Pancreas (tissue), 10 donors: ENCODE measurements around the gene ANKRD36. TPM values are rescaled to one million over a fixed set of nuclear protein-coding genes. Genes with fewer than 3 reads are reported as not detected.
"Not testable (repeated sequence)": the region's sequence is repeated elsewhere in the genome, so short reads cannot be mapped to it uniquely, and the experiment has no call there.

Experiments
- ATAC-seq, 4 donors: fragments of 200-7000 bp; cut with Tn5 transposase; one replicate each; pipeline versions ENCODE4 v1.8.0 to v1.9.1; 2020; ENCODE audit warnings: mild to moderate bottlenecking in 4 of 4, moderate library complexity in 4 of 4
- DNase-seq, 6 donors: peaks; one replicate each; pipeline ENCODE4 v3.0.0-alpha.2; 2020
- FAIRE-seq: peaks from 2 replicates; lab custom pipeline; 2012; peaks lifted over from hg19 to GRCh38; lab: Jason Lieb, UNC
- H3K27ac ChIP-seq, 4 donors: fragments of 200-600 bp; sonication (generic); 1 replicate in 3 of 4; 2 replicates in 1 of 4; pipeline versions ENCODE4 v1.5.0 to v1.8.0; 2020
- H3K27me3 ChIP-seq, 4 donors: fragments of 200-600 bp; one replicate each; pipeline ENCODE4 v1.8.0; 2021
- H3K36me3 ChIP-seq, 3 donors: fragments of 200-600 bp; sonication (generic) in 1 of 3; one replicate each; pipeline versions ENCODE4 v1.5.0 to v1.8.0; 2020 to 2021
- H3K4me1 ChIP-seq, 3 donors: fragments of 200-600 bp; one replicate each; pipeline ENCODE4 v1.8.0; 2021
- H3K4me3 ChIP-seq, 4 donors: fragments of 200-600 bp; sonication (generic) in 2 of 4; one replicate each; pipeline versions ENCODE4 v1.5.0 to v1.8.0; 2020 to 2021
- H3K9me3 ChIP-seq, 4 donors: fragments of 200-600 bp; one replicate each; pipeline ENCODE4 v1.8.0; 2021
- WGBS, 2 donors: extraction: QIAGEN DNeasy Blood & Tissue Kit; methylation state at CpG; one replicate each; pipeline ENCODE4 v1.1.7; 2013; 5-methylcytosine and 5-hydroxymethylcytosine counted together
- intact Hi-C, 3 donors: fragments of 100-400 bp; cut with DNase I; formaldehyde crosslinking; loops; one replicate each; pipeline versions ENCODE4 v1.11.1 to v1.14.2; 2022
- polyA plus RNA-seq, 2 donors: library from polyadenylated mRNA; stranded (reverse); fragments of 200-250 nt; gene quantifications; one replicate each; pipeline ENCODE4 v1.2.3, GENCODE V29; 2013
- total RNA-seq, 6 donors: library from RNA; stranded (reverse); fragmentation: NEBNext Ultra II Directional in 4 of 6; extraction: Animal tissue kit (Norgen Biotek cat#: 25700) in 4 of 6; gene quantifications; one replicate each; pipeline versions ENCODE4 v1.2.1 to v1.2.4, GENCODE V29; 2021 to 2023
- TF ChIP-seq, protein P1 (sequence below), 4 donors: fragments of 200-600 bp; sonication (generic) in 3 of 4; IDR thresholded peaks; one replicate each; pipeline versions ENCODE4 v1.5.0 to v1.8.0; 2021; ENCODE audit warnings: antibody characterized with exemption in 4 of 4
- donor health status: healthy with polysubstance abuse.
- donor health status: DM: no; HTN: no; CAD: no; lungs with moderate emphysema.
- donor health status: DM: no; HTN: no; CAD: no.
- donor health status: control.
- donor health status: control.
- donor health status: Bipolar disorder and iron deficiency.
- donor health status: DM: yes; HTN: yes; CAD: no.
- donor health status: DM: no; HTN: no; CAD: no.
- donor health status: DM: no; HTN: no; CAD: no.
- donor health status: DM: yes; HTN: yes; CAD: no.

ANKRD36 gene
- total and polyA plus RNA-seq, 8 donors = 5.5 to 18.7 (median 10.8) TPM

DNA sequence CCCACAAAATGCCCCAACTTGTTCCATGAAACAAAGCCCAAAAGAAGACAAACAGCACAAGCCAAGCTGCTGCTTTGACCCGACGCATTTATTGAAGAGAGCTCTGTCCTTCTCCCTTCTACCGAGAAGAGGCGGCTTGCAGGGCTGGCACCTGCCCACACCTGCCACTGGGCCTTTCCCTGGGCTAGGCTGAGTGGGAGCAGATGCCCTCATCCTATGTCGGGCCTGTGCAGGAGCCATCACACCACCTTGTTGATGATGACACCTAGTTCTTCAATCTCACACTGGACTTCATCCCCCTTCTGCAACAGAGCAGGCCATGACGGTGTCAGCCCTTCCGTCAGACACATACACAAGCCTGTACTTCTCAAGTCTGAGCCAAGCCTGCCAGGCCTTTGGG is 29.4 kb upstream of the ANKRD36 start:
- ATAC-seq, H3K9me3 ChIP-seq, intact Hi-C loops, H3K27me3 ChIP-seq, H3K27ac ChIP-seq, H3K36me3 ChIP-seq, FAIRE-seq, H3K4me3 ChIP-seq, H3K4me1 ChIP-seq, DNase-seq: not testable (repeated sequence)
- 86 to 93% methylated on average over 7 of the region's 7 CpGs for WGBS, 2 donors

DNA sequence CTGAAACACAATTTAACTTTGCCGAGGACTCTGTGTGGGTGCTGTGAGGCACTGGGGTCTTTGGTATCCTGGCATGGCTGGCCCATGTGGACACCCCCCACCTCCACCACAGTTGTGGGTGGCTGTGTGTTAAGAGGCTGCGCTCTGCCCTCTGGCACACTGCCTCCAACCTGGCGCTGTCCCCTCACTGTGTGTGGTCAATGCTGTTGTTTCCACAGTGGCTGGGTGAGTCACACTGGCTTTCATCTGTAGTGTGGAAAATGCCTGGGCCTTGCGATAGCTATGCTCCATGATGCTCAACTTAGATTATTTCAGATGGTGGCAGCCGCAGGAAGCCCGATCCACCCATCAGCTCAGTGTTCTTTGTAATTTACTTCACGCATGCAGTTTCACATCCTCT is 27.9 kb upstream of the ANKRD36 start:
- H3K36me3 ChIP-seq, H3K27me3 ChIP-seq, DNase-seq, H3K4me3 ChIP-seq, H3K4me1 ChIP-seq, FAIRE-seq, intact Hi-C loops, H3K27ac ChIP-seq, H3K9me3 ChIP-seq: not testable (repeated sequence)
- WGBS, 2 donors = 89 to 95% methylated on average over 2 of the region's 7 CpGs
- peak in 1 of 4 donors; percentile 30 for ATAC-seq

DNA sequence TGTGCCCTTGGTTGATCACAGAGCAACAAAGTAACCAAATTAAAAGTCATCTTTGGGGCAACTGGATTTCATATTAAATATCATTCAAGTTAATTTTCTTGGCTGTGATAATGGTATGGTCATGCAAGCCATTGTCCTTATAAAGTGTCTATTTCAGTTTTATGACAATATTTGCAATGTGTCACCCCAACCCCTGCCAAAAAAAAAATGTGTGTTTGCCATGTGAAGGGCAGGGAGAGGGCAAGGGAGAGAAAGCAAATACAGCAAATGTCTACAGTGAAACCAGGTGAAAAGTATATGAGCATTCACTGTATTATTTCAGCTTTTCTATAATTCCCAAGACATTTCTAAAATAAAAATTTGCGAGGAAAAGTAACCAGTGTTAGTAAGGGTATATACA is 24.2 kb upstream of the ANKRD36 start:
- H3K9me3 ChIP-seq, H3K27ac ChIP-seq, H3K27me3 ChIP-seq, H3K36me3 ChIP-seq, H3K4me1 ChIP-seq, H3K4me3 ChIP-seq, intact Hi-C loops, DNase-seq, FAIRE-seq: not testable (repeated sequence)
- WGBS, 2 donors = 91 to 100% methylated on average over 1 of the region's 1 CpG
- peak in 2 of 4 donors; percentile 47 to 58 for ATAC-seq

DNA sequence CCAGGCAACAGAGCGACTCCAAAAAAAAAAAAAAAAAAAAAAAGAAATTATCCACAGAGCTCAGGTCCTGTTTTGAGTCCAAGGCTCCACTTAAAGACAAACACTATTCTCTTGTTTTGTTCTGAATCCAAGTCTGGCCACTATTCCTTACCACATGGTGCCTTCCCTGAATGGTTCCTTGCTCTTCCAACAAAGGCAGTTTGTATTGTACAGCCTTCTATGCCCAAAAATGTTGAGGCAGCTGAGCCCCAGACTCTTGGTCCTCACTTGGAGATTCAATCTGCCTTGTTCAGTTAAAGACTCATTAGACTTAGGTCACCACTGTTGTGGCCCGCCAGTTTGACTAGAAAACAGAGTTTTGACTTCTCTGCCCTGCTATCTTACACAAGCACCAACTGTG is 20.0 kb upstream of the ANKRD36 start:
- ATAC-seq, H3K4me1 ChIP-seq, intact Hi-C loops, H3K9me3 ChIP-seq, H3K27me3 ChIP-seq, H3K36me3 ChIP-seq, DNase-seq, H3K27ac ChIP-seq, FAIRE-seq, H3K4me3 ChIP-seq: not testable (repeated sequence)
- 94 to 98% methylated on average over 2 of the region's 2 CpGs for WGBS, 2 donors

DNA sequence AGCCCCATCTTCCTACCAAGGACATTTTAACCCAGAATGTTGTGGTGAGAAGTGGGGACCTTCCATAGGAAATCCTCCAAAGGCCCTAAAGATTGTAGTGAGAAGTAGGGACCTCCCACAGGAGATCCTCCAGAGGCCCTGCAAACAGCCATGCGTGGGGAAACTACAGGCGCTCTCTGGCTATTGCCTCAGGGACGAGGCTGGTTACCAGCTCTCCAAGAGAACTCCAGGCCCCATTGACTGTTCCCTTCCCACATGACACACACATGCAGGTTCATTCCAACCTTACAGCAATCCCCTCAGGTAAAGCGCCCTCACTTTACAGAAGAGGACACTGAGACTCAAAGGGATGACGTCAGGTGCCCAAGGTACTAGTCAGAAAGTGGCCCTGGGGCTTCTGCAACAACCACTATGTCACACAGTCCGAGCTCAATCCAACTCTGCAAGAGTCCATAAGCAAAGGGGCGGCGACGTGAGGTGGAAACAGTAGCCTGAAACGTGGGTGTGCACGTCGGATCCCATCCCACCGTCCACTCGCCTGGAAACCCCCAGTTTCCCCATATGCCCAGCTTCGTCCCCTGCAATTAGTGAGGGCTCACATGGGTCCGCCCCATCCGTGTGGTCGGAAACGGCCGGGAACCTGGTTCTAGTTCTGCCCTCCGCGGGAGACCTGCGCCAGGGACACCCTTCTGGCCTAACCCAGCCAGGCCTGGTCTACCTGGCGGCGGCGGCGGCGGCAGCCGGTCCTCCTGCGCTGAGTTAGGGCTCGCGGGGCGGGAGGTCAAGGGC is 18.8 kb upstream of the ANKRD36 start:
- H3K4me3 ChIP-seq = peak overlapping the region in 1 of 4 donors; percentile 42
- intact Hi-C loops, FAIRE-seq, H3K36me3 ChIP-seq, DNase-seq, H3K27ac ChIP-seq, H3K27me3 ChIP-seq, H3K4me1 ChIP-seq, H3K9me3 ChIP-seq: not testable (repeated sequence)
- 84 to 89% methylated on average over 4 of the region's 33 CpGs for WGBS, 2 donors
- peak; percentile 30 to 43 (median 38) for ATAC-seq

DNA sequence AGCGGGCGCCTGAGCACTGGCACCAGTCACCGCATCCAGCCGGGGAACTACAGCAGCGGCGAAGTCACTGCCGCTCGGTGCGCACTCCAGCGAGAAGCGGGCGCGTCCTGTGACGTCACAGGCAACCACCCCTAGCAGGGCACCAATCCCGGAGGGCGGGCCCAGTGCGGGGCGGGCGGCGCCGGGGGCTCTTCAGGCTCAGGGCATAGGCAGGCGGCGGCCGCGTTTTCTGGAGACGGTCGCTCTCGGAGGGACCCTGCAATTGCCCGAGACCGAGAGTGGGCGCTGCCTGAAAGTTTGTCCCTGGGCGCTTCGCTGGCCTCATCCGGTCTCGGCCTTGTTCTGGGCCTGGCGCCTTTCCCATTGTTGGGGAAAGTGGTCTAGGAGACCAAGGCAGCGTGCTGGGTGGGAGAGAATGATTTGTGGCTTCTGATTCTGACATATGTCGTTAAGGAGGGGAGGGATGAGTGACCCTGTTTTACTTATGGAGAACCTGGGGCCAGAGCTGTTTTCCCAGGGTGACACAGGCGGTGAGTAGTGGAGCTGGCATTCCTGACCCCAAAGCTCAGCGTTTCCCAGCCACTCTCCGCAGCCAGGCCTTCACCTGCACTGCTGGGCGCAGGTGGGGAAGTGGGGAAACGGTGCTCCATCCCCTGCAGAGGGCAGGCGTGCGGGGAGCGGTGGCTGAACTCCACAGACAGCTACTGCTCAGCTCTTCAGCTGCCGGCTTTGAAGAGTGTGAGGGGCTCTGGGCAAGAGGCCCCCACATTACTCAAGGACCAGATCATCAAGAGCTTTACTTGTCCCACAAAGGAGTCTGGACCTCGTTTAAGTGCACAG is 18.0 kb upstream of the ANKRD36 start, which contains the start of gene FAHD2B:
Gene FAHD2B (minus strand): TSS at position 111 of the 840 bp plus-strand sequence. CDS start 3,176 bp downstream, outside the sequence.
- Histone ChIP-seq H3K4me3 (peak within 1 kb of the TSS in 3 of 4 donors; percentile 10 to 42 (median 35)), H3K27ac (peak within 1 kb of the TSS in 2 of 4 donors; percentile 19 to 49)
- intact Hi-C loops, H3K27me3 ChIP-seq, FAIRE-seq, H3K4me1 ChIP-seq, H3K36me3 ChIP-seq, H3K9me3 ChIP-seq: not testable (repeated sequence)
- peak; percentile 75 to 92 (median 88) for DNase-seq
- ATAC-seq = peak; percentile 93 to 97 (median 96)
- 1 to 2% methylated on average over 30 to 42 of the region's 48 CpGs for WGBS, 2 donors

DNA sequence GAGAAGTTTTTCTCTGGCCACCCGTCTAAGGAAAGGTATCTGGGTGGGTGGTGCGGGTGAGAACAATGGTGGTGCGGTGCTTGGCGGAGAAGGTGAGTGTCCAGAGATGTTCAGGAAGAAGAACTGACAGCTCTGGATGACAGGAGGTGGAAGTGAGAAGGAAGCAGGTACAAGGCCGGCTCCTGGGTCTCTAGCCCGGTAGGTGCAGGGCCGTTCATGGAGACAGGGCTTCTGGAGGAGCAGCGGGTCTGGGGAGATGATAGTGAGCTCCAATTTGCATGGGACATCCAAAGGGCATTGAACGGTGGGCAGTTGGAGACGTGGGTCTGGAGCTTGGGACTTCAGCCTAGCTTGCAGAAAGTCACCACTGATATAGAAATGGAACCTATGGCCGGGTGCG is 17.3 kb upstream of the ANKRD36 start:
- H3K4me3 ChIP-seq = no peak overlapping the region
- no peaks in the 10 kb centered on the region for H3K9me3 ChIP-seq
- H3K4me1 ChIP-seq = peaks cover 0 to 4% (median 0%) of the 10 kb centered on the region in 3 donors
- H3K27me3 ChIP-seq = no peaks in the 10 kb centered on the region
- no peak overlapping the region for H3K27ac ChIP-seq
- TF ChIP-seq, protein P1, sequence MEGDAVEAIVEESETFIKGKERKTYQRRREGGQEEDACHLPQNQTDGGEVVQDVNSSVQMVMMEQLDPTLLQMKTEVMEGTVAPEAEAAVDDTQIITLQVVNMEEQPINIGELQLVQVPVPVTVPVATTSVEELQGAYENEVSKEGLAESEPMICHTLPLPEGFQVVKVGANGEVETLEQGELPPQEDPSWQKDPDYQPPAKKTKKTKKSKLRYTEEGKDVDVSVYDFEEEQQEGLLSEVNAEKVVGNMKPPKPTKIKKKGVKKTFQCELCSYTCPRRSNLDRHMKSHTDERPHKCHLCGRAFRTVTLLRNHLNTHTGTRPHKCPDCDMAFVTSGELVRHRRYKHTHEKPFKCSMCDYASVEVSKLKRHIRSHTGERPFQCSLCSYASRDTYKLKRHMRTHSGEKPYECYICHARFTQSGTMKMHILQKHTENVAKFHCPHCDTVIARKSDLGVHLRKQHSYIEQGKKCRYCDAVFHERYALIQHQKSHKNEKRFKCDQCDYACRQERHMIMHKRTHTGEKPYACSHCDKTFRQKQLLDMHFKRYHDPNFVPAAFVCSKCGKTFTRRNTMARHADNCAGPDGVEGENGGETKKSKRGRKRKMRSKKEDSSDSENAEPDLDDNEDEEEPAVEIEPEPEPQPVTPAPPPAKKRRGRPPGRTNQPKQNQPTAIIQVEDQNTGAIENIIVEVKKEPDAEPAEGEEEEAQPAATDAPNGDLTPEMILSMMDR (IDR thresholded peaks at IDR 0.05) = no peak
- WGBS, 2 donors = 79 to 80% methylated on average over 12 of the region's 12 CpGs
- FAIRE-seq = no peak
- DNase-seq = no peak
- intact Hi-C loops = no loop called here
- no peaks in the 10 kb centered on the region for H3K36me3 ChIP-seq
- ATAC-seq = no peak

DNA sequence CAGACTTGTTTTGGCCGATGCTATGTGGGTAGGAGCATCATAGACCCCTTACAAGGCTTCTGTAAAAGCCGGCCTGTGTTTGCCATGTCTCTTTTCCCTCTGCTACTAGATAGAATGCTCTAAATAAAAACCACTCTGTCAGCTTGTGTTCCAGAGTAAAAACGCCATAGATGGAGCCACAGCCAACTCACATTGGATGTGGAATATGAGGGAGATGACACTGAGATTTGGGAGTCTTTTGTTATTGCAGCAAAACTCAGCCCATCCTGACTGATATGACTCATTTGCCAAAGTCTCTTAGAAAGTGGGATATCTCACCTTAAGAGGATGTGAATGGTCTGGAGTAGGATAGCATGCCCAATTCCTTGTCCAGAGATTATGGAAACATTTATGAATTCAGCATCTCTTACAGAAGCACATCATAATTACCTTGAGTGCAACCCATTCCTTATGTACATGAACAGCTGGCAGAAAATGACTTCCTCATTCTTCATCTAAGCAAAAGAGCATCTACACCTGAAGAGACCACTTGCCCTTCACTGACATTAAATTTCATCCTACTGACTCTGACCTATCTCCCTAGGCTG is 14.1 kb upstream of the ANKRD36 start:
- H3K27me3 ChIP-seq, intact Hi-C loops, H3K36me3 ChIP-seq, H3K27ac ChIP-seq, DNase-seq, H3K9me3 ChIP-seq, H3K4me1 ChIP-seq, ATAC-seq, H3K4me3 ChIP-seq, FAIRE-seq: not testable (repeated sequence)
- WGBS, 2 donors = 75 to 82% methylated on average over 3 of the region's 3 CpGs

DNA sequence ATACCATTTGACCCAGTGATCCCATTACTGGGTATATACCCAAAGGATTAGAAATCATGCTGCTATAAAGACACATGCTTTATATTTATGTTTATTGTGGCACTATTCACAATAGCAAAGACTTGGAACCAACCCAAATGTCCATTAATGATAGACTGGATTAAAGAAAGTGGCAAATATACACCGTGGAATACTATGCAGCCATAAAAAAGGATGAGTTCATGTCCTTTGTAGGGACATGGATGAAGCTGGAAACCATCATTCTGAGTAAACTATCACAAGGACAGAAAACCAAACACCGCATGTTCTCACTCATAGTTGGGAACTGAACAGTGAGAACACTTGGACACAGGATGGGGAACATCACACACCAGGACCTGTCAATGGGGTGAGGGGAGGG is 6.1 kb upstream of the ANKRD36 start:
- FAIRE-seq, H3K4me3 ChIP-seq, H3K9me3 ChIP-seq, H3K27me3 ChIP-seq, intact Hi-C loops, ATAC-seq, H3K4me1 ChIP-seq, DNase-seq, H3K36me3 ChIP-seq, H3K27ac ChIP-seq: not testable (repeated sequence)
- 90 to 94% methylated on average over 2 of the region's 2 CpGs for WGBS, 2 donors

DNA sequence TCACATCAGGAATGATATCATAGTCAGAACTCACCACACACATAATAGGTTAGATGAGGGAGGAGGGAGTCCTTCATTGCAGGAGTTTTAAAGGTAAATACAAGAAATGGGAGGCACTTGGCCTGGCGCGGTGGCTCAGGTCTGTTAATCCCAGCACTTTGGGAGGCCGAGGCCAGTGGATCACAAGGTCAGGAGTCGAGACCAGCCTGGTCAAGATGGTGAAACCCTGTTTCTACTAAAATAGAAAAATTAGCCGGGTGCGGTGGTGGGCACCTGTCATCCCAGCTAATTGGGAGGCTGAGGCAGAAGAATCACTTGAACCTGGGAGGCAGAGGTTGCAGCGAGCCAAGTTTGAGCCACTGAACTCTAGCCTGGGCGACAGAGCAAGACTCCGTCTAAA is 1.7 kb upstream of the ANKRD36 start:
- DNase-seq, H3K4me1 ChIP-seq, intact Hi-C loops, H3K36me3 ChIP-seq, ATAC-seq, H3K4me3 ChIP-seq, H3K9me3 ChIP-seq, H3K27ac ChIP-seq, H3K27me3 ChIP-seq, FAIRE-seq: not testable (repeated sequence)
- whole genome bisulfite sequencing, 2 donors = 70 to 86% methylated on average over 9 of the region's 9 CpGs
